ENCODE data around the gene GRM4. TPM values are rescaled to one million over a fixed set of nuclear protein-coding genes. Genes with fewer than 3 reads are reported as not detected.

The GRM4 gene
- total and polyA plus RNA-seq, 11 donors, result 0.20 TPM; not detected in 10

DNA sequence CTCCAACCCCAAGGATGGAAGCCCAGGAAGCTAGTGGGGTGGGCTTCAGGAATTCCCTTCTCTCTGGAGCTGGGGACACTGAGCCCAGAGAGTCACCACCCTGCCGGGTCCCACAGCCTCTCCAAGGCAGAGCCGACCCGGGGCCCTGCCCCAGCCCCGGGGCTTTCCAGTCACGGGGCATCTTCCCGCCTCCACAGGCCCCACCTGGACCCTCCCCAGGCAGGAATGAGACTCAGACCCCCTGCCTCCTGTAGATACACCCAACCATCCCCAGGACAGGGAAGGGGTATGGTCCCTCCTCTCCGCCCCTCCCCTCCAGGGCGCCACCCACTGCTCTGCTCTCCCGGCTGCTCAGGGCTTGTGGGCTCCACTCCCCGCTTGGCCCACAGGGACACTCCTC lies 53.3 kb downstream of the GRM4 start:
- TF ChIP-seq CTCF (IDR thresholded peaks at IDR 0.05), result no peak
- peaks cover 0 to 4% (median 0%) of the 10 kb centered on the region in 12 donors for H3K9me3 ChIP-seq
- no peak for DNase-seq
- no peak overlapping the region for H3K27ac ChIP-seq
- H3K4me1 ChIP-seq, result no peaks in the 10 kb centered on the region
- WGBS, 4 donors, result 73 to 81% (median 76%) methylated on average over 7 to 10 of the region's 10 CpGs
- ATAC-seq, result no peak
- no peak overlapping the region for H3K4me3 ChIP-seq
- intact Hi-C loops (cut with DNase I), result no loop called here
- H3K27me3 ChIP-seq, result peaks cover 7 to 41% (median 20%) of the 10 kb centered on the region in 9 donors
- no peaks in the 10 kb centered on the region for H3K36me3 ChIP-seq

- intact Hi-C loops (cut with DNase I), result no loop called here
- 48 to 78% (median 72%) methylated on average over 2 to 5 of the region's 5 CpGs for WGBS, 4 donors
These were observed 55.0 kb downstream of the GRM4 start for GRCh38 chr6:34090935-34091334.

DNA sequence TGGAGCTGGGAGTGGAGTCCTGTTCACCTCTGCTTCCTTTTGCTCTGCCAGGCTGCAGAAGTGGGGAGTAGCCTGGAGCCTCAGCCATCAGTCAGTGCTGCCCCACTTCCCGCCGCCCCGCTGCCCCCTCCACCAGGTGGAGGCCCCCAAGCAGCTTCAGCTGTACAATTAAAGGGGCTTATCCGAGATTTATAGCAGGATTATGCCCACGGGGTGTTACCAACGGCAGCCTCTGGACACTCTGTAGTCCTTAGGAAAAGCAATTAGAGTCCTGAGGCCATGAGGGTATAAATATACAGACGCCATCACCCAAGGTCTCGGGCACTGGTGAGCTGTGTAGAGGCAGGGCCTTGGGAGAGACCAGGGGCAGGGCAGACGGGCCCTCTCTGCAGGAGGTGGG lies 55.4 kb downstream of the GRM4 start:
- no peaks in the 10 kb centered on the region for H3K36me3 ChIP-seq
- H3K4me3 ChIP-seq, result no peak overlapping the region
- no peaks in the 10 kb centered on the region for H3K4me1 ChIP-seq
- peaks cover 1 to 26% (median 12%) of the 10 kb centered on the region in 9 donors for H3K27me3 ChIP-seq
- H3K27ac ChIP-seq, result no peak overlapping the region
- TF ChIP-seq CTCF (IDR thresholded peaks at IDR 0.05), result no peak
- no peak for TF ChIP-seq POLR2A (IDR thresholded peaks at IDR 0.05)
- ATAC-seq (no peak), DNase-seq (no peak)
- peaks cover 0 to 4% (median 0%) of the 10 kb centered on the region in 12 donors for H3K9me3 ChIP-seq
- 72 to 79% (median 74%) methylated on average over 9 of the region's 9 CpGs for WGBS, 4 donors
- intact Hi-C loops (cut with DNase I), result no loop called here

More at GRCh38 chr6:34090935-34091334, 55.0 kb downstream of the GRM4 start:
- Histone ChIP-seq H3K36me3 (no peaks in the 10 kb centered on the region), H3K27me3 (peaks cover 5 to 30% (median 15%) of the 10 kb centered on the region in 9 donors), H3K4me3 (no peak overlapping the region), H3K4me1 (no peaks in the 10 kb centered on the region), H3K9me3 (peaks cover 0 to 4% (median 0%) of the 10 kb centered on the region in 12 donors), H3K27ac (no peak overlapping the region)
- no peak for TF ChIP-seq POLR2A (IDR thresholded peaks at IDR 0.05)
- no peak for TF ChIP-seq CTCF (IDR thresholded peaks at IDR 0.05)
- DNase-seq (no peak), ATAC-seq (no peak)

DNA sequence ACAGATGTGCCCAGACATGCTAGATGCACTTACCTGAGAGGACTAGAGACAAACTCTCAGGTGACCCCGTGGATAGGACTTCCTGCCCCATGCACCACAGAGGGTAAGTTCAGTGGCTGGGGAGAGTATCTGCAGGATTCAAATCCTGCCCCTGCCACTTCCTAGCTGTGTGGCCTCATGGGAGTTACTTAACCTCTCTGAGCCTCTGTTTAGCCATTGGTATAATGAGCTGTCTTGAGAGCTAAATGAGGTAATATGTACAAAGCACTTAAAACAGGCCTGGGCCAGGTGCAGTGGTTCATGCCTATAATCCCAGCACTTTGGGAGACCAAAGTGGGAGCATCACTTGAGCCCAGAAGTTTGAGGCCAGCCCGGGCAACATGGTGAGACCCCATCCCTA lies 59.3 kb downstream of the GRM4 start:
- Histone ChIP-seq H3K4me3 (no peak overlapping the region), H3K9me3 (no peaks in the 10 kb centered on the region), H3K36me3 (no peaks in the 10 kb centered on the region), H3K27me3 (peaks cover 0 to under 1% (median 0%) of the 10 kb centered on the region in 9 donors), H3K27ac (no peak overlapping the region), H3K4me1 (no peaks in the 10 kb centered on the region)
- TF ChIP-seq POLR2A (IDR thresholded peaks at IDR 0.05) (no peak), CTCF (IDR thresholded peaks at IDR 0.05) (no peak)
- WGBS, 4 donors, result 85 to 97% (median 89%) methylated on average over 2 of the region's 2 CpGs
- intact Hi-C loops (cut with DNase I), result no loop called here
- ATAC-seq, result no peak
- no peak for DNase-seq

Data from heart left ventricle (tissue), 16 donors.